HL-60 (cell line): ENCODE measurements around the gene CLIC3.

Source experiments
- DNase-seq, 2 experiments: peaks; one replicate each; pipeline ENCODE4 v3.0.0-alpha.2; 2010 to 2020; ENCODE audit warnings: low read depth in 1 of 2, low spot score in 1 of 2
- H3K27ac ChIP-seq: fragments of 250-450 bp; sonication (Bioruptor Pico); replicated peaks from 2 replicates; pipeline ENCODE4 v1.5.1; 2020; ENCODE audit warnings: mild to moderate bottlenecking, moderate library complexity
- H3K27me3 ChIP-seq: fragments of 250-450 bp; sonication (Bioruptor Pico); 2 replicates; pipeline ENCODE4 v1.5.1; 2021; ENCODE audit warnings: mild to moderate bottlenecking, moderate library complexity; ENCODE audit not compliant: insufficient read depth, poor library complexity, severe bottlenecking
- H3K4me3 ChIP-seq: replicated peaks from 2 replicates; pipeline ENCODE4 v1.5.1; 2011; ENCODE audit warnings: mild to moderate bottlenecking, control low read depth, low read length; ENCODE audit not compliant: insufficient read depth
- CTCF ChIP-seq: IDR thresholded peaks from one replicate; pipeline ENCODE4 v1.5.1; 2011; ENCODE audit warnings: low read length, control low read depth, inconsistent platforms; ENCODE audit not compliant: insufficient read depth
- GABPA ChIP-seq: IDR thresholded peaks from 2 replicates; pipeline ENCODE4 v1.6.1; 2012; ENCODE audit warnings: low read depth
- POLR2AphosphoS5 ChIP-seq: IDR thresholded peaks from 2 replicates; pipeline ENCODE4 v1.6.1; 2012; ENCODE audit warnings: low read depth
- REST ChIP-seq: IDR thresholded peaks from 2 replicates; pipeline ENCODE4 v1.6.1; 2012; ENCODE audit warnings: low read depth; ENCODE audit not compliant: insufficient replicate concordance
- SPI1 ChIP-seq: IDR thresholded peaks from 2 replicates; pipeline ENCODE4 v1.6.1; 2012; ENCODE audit warnings: low read depth, mild to moderate bottlenecking, borderline replicate concordance

Gene CLIC3

GRCh38 chr9:137023583-137023991, 27.2 kb upstream of the CLIC3 start:
- TF ChIP-seq POLR2AphosphoS5: no peak
- TF ChIP-seq GABPA: no peak
- no peak for TF ChIP-seq CTCF
- no peak for TF ChIP-seq SPI1
- TF ChIP-seq REST: no peak
- H3K27ac ChIP-seq: no peak overlapping the region

GRCh38 chr9:137023157-137023556, 26.8 kb upstream of the CLIC3 start:
- H3K27me3 ChIP-seq: no peaks in the 10 kb centered on the region
- DNase-seq: no peak
- TF ChIP-seq REST (no peak), SPI1 (no peak), CTCF (no peak), GABPA (no peak), POLR2AphosphoS5 (no peak)
- H3K4me3 ChIP-seq: no peak overlapping the region
- no peak overlapping the region for H3K27ac ChIP-seq

More at GRCh38 chr9:137023583-137023991, 27.2 kb upstream of the CLIC3 start:
- no peak overlapping the region for H3K4me3 ChIP-seq
- H3K27me3 ChIP-seq: no peaks in the 10 kb centered on the region
- no peak for DNase-seq

- Histone ChIP-seq H3K27ac (no peak overlapping the region), H3K27me3 (no peaks in the 10 kb centered on the region), H3K4me3 (no peak overlapping the region)
- no peak for DNase-seq
- TF ChIP-seq GABPA: no peak
- TF ChIP-seq REST: no peak
- no peak for TF ChIP-seq POLR2AphosphoS5
- no peak for TF ChIP-seq CTCF
- TF ChIP-seq SPI1: no peak
These were observed 26.3 kb upstream of the CLIC3 start for GRCh38 chr9:137022662-137023008.
